Measurements from ENCODE around the gene TNRC6B.
"Not testable (repeated sequence)": the region's sequence is repeated elsewhere in the genome, so short reads cannot be mapped to it uniquely, and the experiment has no call there.

The TNRC6B gene

GRCh38 chr22:40216041-40216756 is 38.5 kb downstream of the TNRC6B start:
- H3K27ac ChIP-seq (ENCODE audit: low read length): no peak overlapping the region
- no peaks in the 10 kb centered on the region for H3K9me3 ChIP-seq (ENCODE audit: control insufficient read depth in 1 of 2, low read length in 2 of 2)
- H3K36me3 ChIP-seq (ENCODE audit: control insufficient read depth in 1 of 2, insufficient read depth in 2 of 2, low read length in 2 of 2): no peaks in the 10 kb centered on the region
- H3K27me3 ChIP-seq (ENCODE audit: low read depth, low read length): no peaks in the 10 kb centered on the region
- H3K4me1 ChIP-seq (ENCODE audit: control insufficient read depth in 1 of 2, insufficient read depth in 2 of 2, low read length in 2 of 2): peaks cover 28 to 58% of the 10 kb centered on the region in 2 donors
- H3K4me3 ChIP-seq (ENCODE audit: low read depth in 1 of 2, low read length in 2 of 2): no peak overlapping the region

- Histone ChIP-seq H3K27ac (ENCODE audit: low read length) (no peak overlapping the region), H3K4me3 (ENCODE audit: low read depth in 1 of 2, low read length in 2 of 2) (no peak overlapping the region), H3K4me1 (ENCODE audit: control insufficient read depth in 1 of 2, insufficient read depth in 2 of 2, low read length in 2 of 2) (peaks cover 22 to 47% of the 10 kb centered on the region in 2 donors), H3K9me3 (ENCODE audit: control insufficient read depth in 1 of 2, low read length in 2 of 2) (no peaks in the 10 kb centered on the region), H3K36me3 (ENCODE audit: control insufficient read depth in 1 of 2, insufficient read depth in 2 of 2, low read length in 2 of 2) (no peaks in the 10 kb centered on the region), H3K27me3 (ENCODE audit: low read depth, low read length) (no peaks in the 10 kb centered on the region)
Measured at GRCh38 chr22:40218152-40218551, 40.4 kb downstream of the TNRC6B start.

GRCh38 chr22:40218723-40219294 is 41.1 kb downstream of the TNRC6B start:
- no peaks in the 10 kb centered on the region for H3K9me3 ChIP-seq (ENCODE audit: control insufficient read depth in 1 of 2, low read length in 2 of 2)
- H3K4me1 ChIP-seq (ENCODE audit: control insufficient read depth in 1 of 2, insufficient read depth in 2 of 2, low read length in 2 of 2): peaks cover 16 to 41% of the 10 kb centered on the region in 2 donors
- no peaks in the 10 kb centered on the region for H3K27me3 ChIP-seq (ENCODE audit: low read depth, low read length)
- peak overlapping the region; percentile 54 for H3K27ac ChIP-seq (ENCODE audit: low read length)
- H3K4me3 ChIP-seq (ENCODE audit: low read depth in 1 of 2, low read length in 2 of 2): no peak overlapping the region
- H3K36me3 ChIP-seq (ENCODE audit: control insufficient read depth in 1 of 2, insufficient read depth in 2 of 2, low read length in 2 of 2): no peaks in the 10 kb centered on the region

DNA sequence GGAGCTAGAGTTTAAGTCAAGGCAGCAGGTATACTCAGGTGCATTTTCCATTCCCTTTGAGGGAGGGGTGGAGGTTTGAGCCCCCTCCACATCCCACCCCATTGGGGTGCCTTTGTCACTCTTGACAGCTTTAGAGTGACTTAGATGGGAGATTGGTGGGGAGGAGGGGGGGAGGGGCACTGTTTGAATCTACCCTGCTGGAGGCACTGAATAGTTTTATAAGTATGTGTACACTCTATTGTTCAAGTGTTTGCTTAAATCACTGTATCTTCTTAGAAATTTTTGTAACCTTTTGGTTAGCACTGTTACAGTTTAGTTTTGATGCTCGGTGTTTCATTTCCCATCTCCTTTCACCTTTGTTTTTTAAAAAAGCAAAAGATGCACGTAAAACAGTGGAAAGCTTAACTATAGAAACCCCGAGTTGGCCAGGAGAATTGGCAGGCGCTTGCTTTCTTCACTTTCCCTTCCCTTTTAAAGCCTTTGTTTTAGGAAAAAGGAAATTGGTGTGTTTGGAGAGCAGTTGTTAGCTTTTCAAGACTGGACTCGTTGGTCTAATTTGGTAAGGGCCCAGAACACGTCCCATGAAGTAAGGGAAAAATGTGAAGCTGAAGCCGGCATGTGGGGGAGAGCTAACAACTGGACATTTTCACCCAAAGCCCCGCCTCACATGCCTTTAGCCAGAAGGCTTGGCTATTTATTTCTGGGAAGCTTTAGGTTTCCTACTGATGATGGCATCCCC is 42.8 kb downstream of the TNRC6B start:
- peak overlapping the region; percentile 2 to 22 for H3K4me3 ChIP-seq (ENCODE audit: low read depth in 1 of 2, low read length in 2 of 2)
- H3K9me3 ChIP-seq (ENCODE audit: control insufficient read depth in 1 of 2, low read length in 2 of 2): no peaks in the 10 kb centered on the region
- no peaks in the 10 kb centered on the region for H3K27me3 ChIP-seq (ENCODE audit: low read depth, low read length)
- H3K27ac ChIP-seq (ENCODE audit: low read length): peak overlapping the region; percentile 74
- H3K36me3 ChIP-seq (ENCODE audit: control insufficient read depth in 1 of 2, insufficient read depth in 2 of 2, low read length in 2 of 2): no peaks in the 10 kb centered on the region
- peaks cover 12 to 48% of the 10 kb centered on the region in 2 donors for H3K4me1 ChIP-seq (ENCODE audit: control insufficient read depth in 1 of 2, insufficient read depth in 2 of 2, low read length in 2 of 2)

- Histone ChIP-seq H3K9me3 (ENCODE audit: control insufficient read depth in 1 of 2, low read length in 2 of 2) (no peaks in the 10 kb centered on the region), H3K36me3 (ENCODE audit: control insufficient read depth in 1 of 2, insufficient read depth in 2 of 2, low read length in 2 of 2) (no peaks in the 10 kb centered on the region), H3K4me1 (ENCODE audit: control insufficient read depth in 1 of 2, insufficient read depth in 2 of 2, low read length in 2 of 2) (peaks cover 11 to 47% of the 10 kb centered on the region in 2 donors), H3K4me3 (ENCODE audit: low read depth in 1 of 2, low read length in 2 of 2) (peak overlapping the region in 1 of 2 donors; percentile 2), H3K27ac (ENCODE audit: low read length) (peak overlapping the region; percentile 74), H3K27me3 (ENCODE audit: low read depth, low read length) (no peaks in the 10 kb centered on the region)
Measured at GRCh38 chr22:40221055-40221414, 43.3 kb downstream of the TNRC6B start.

- H3K4me3 ChIP-seq (ENCODE audit: low read depth in 1 of 2, low read length in 2 of 2); H3K27me3 ChIP-seq (ENCODE audit: low read depth, low read length); H3K9me3 ChIP-seq (ENCODE audit: control insufficient read depth in 1 of 2, low read length in 2 of 2); H3K36me3 ChIP-seq (ENCODE audit: control insufficient read depth in 1 of 2, insufficient read depth in 2 of 2, low read length in 2 of 2); H3K27ac ChIP-seq (ENCODE audit: low read length): not testable (repeated sequence)
- H3K4me1 ChIP-seq (ENCODE audit: control insufficient read depth in 1 of 2, insufficient read depth in 2 of 2, low read length in 2 of 2): peaks cover 11 to 43% of the 10 kb centered on the region in 2 donors
Measured at GRCh38 chr22:40222979-40223378, 45.3 kb downstream of the TNRC6B start.

DNA sequence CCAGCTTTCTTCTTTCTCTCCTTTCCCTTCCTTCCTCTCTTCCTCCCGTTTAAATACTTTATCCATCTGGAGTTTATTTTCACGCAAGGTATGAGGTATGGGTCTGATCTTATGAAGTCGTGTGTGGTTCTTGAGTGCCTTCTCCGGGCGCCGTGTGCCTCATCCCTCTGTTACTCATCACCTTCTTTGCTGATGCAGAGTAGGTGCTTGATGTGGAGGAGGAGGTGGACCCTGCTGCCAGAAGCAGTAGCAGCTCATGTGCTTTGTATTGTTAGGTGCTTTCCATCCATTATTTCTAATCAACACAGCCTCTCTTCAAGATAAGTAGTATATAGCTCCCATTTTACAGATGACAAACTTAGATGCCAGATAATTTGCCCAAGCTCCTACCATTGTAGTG is 47.0 kb downstream of the TNRC6B start:
- Histone ChIP-seq H3K4me3 (ENCODE audit: low read depth in 1 of 2, low read length in 2 of 2) (no peak overlapping the region), H3K36me3 (ENCODE audit: control insufficient read depth in 1 of 2, insufficient read depth in 2 of 2, low read length in 2 of 2) (peaks cover 0 to 8% of the 10 kb centered on the region in 2 donors), H3K4me1 (ENCODE audit: control insufficient read depth in 1 of 2, insufficient read depth in 2 of 2, low read length in 2 of 2) (peaks cover 5 to 27% of the 10 kb centered on the region in 2 donors), H3K27me3 (ENCODE audit: low read depth, low read length) (no peaks in the 10 kb centered on the region), H3K9me3 (ENCODE audit: control insufficient read depth in 1 of 2, low read length in 2 of 2) (no peaks in the 10 kb centered on the region), H3K27ac (ENCODE audit: low read length) (no peak overlapping the region)

DNA sequence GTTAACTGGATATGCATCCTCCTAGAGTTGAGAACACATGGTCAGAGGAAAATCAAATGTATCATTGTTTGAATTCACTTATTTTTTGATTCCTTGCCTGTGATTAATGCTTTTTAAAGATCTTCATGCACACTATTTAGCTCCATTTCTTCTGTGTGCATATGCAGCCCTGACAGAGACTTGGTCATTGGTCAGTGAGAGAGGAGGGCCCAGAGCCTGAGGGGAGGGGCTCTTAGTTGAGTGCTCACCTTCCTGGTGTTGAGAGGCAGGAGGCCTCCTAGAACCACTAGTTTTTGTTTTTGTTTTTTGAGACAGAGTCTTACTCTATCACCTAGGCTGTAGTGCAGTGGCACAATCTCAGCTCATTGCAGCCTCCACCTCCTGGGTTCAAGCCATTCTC is 48.9 kb downstream of the TNRC6B start:
- H3K27ac ChIP-seq (ENCODE audit: low read length): no peak overlapping the region
- H3K4me3 ChIP-seq (ENCODE audit: low read depth in 1 of 2, low read length in 2 of 2): no peak overlapping the region
- H3K36me3 ChIP-seq (ENCODE audit: control insufficient read depth in 1 of 2, insufficient read depth in 2 of 2, low read length in 2 of 2): peaks cover 0 to 8% of the 10 kb centered on the region in 2 donors
- peaks cover 0 to 9% of the 10 kb centered on the region in 2 donors for H3K4me1 ChIP-seq (ENCODE audit: control insufficient read depth in 1 of 2, insufficient read depth in 2 of 2, low read length in 2 of 2)
- no peaks in the 10 kb centered on the region for H3K27me3 ChIP-seq (ENCODE audit: low read depth, low read length)
- no peaks in the 10 kb centered on the region for H3K9me3 ChIP-seq (ENCODE audit: control insufficient read depth in 1 of 2, low read length in 2 of 2)

- peaks cover 4 to 13% of the 10 kb centered on the region in 2 donors for H3K36me3 ChIP-seq (ENCODE audit: control insufficient read depth in 1 of 2, insufficient read depth in 2 of 2, low read length in 2 of 2)
- H3K4me3 ChIP-seq (ENCODE audit: low read depth in 1 of 2, low read length in 2 of 2): no peak overlapping the region
- H3K27me3 ChIP-seq (ENCODE audit: low read depth, low read length): no peaks in the 10 kb centered on the region
- peaks cover 0 to 7% of the 10 kb centered on the region in 2 donors for H3K4me1 ChIP-seq (ENCODE audit: control insufficient read depth in 1 of 2, insufficient read depth in 2 of 2, low read length in 2 of 2)
- H3K27ac ChIP-seq (ENCODE audit: low read length): no peak overlapping the region
- no peaks in the 10 kb centered on the region for H3K9me3 ChIP-seq (ENCODE audit: control insufficient read depth in 1 of 2, low read length in 2 of 2)
Measured at GRCh38 chr22:40231618-40232313, 54.0 kb downstream of the TNRC6B start.

- H3K4me1 ChIP-seq (ENCODE audit: control insufficient read depth in 1 of 2, insufficient read depth in 2 of 2, low read length in 2 of 2): peaks cover 0 to 7% of the 10 kb centered on the region in 2 donors
Measured at GRCh38 chr22:40232624-40233023, 54.9 kb downstream of the TNRC6B start.

GRCh38 chr22:40233886-40234285 is 56.2 kb downstream of the TNRC6B start:
- peaks cover 9 to 10% of the 10 kb centered on the region in 2 donors for H3K36me3 ChIP-seq (ENCODE audit: control insufficient read depth in 1 of 2, insufficient read depth in 2 of 2, low read length in 2 of 2)
- no peak overlapping the region for H3K4me3 ChIP-seq (ENCODE audit: low read depth in 1 of 2, low read length in 2 of 2)
- peaks cover 0 to 16% of the 10 kb centered on the region in 2 donors for H3K4me1 ChIP-seq (ENCODE audit: control insufficient read depth in 1 of 2, insufficient read depth in 2 of 2, low read length in 2 of 2)
- H3K27ac ChIP-seq (ENCODE audit: low read length): no peak overlapping the region
- H3K9me3 ChIP-seq (ENCODE audit: control insufficient read depth in 1 of 2, low read length in 2 of 2): no peaks in the 10 kb centered on the region
- no peaks in the 10 kb centered on the region for H3K27me3 ChIP-seq (ENCODE audit: low read depth, low read length)

More at GRCh38 chr22:40232624-40233023, 54.9 kb downstream of the TNRC6B start:
- no peak overlapping the region for H3K27ac ChIP-seq (ENCODE audit: low read length)
- peaks cover 9 to 13% of the 10 kb centered on the region in 2 donors for H3K36me3 ChIP-seq (ENCODE audit: control insufficient read depth in 1 of 2, insufficient read depth in 2 of 2, low read length in 2 of 2)
- no peaks in the 10 kb centered on the region for H3K9me3 ChIP-seq (ENCODE audit: control insufficient read depth in 1 of 2, low read length in 2 of 2)
- no peaks in the 10 kb centered on the region for H3K27me3 ChIP-seq (ENCODE audit: low read depth, low read length)
- H3K4me3 ChIP-seq (ENCODE audit: low read depth in 1 of 2, low read length in 2 of 2): no peak overlapping the region
